Activated T-cell treated with anti-CD3 and anti-CD28 coated beads, Interleukin-2, amount 50 U/mL, for 72 hours (primary cell): ENCODE data around the gene SLC5A9. TPM values are rescaled to one million over a fixed set of nuclear protein-coding genes. Genes with fewer than 3 reads are reported as not detected.

Experiments used
- ATAC-seq, 2 donors: fragments of 150-1000 bp; cut with Tn5 transposase; replicated peaks in 1 of 2; 2 replicates each; pipeline ENCODE4 v1.10.0; 2021; ENCODE audit warnings: moderate library complexity in 2 of 2, mild to moderate bottlenecking in 1 of 2
- DNase-seq, 2 donors: peaks; one replicate each; pipeline ENCODE4 v3.0.0; 2021 to 2022; ENCODE audit warnings: mixed read lengths in 1 of 2
- H3K27ac Mint-ChIP-seq: one replicate; pipeline ENCODE4 v1.8.0; 2022; ENCODE audit warnings: mild to moderate bottlenecking, moderate library complexity, mixed read lengths
- H3K27me3 Mint-ChIP-seq: one replicate; pipeline ENCODE4 v1.8.0; 2022; ENCODE audit warnings: low read depth, mixed read lengths
- H3K36me3 Mint-ChIP-seq, 2 donors: one replicate each; pipeline ENCODE4 v1.8.0; 2022; ENCODE audit warnings: mixed read lengths in 2 of 2, mild to moderate bottlenecking in 1 of 2; ENCODE audit not compliant: insufficient read depth in 2 of 2
- H3K4me1 Mint-ChIP-seq: one replicate; pipeline ENCODE4 v1.8.0; 2022; ENCODE audit warnings: low read depth, mixed read lengths
- H3K4me3 Mint-ChIP-seq, 2 donors: one replicate each; pipeline ENCODE4 v1.8.0; 2022; ENCODE audit warnings: mild to moderate bottlenecking in 2 of 2, mixed read lengths in 2 of 2, moderate library complexity in 2 of 2
- H3K9me3 Mint-ChIP-seq, 2 donors: one replicate each; pipeline ENCODE4 v1.8.0; 2022; ENCODE audit warnings: mixed read lengths in 2 of 2
- total RNA-seq, 2 donors: library from RNA; stranded (reverse); gene quantifications; one replicate each; pipeline ENCODE4 v1.2.3, GENCODE V29; 2022

The SLC5A9 gene
- total RNA-seq: not detected

DNA sequence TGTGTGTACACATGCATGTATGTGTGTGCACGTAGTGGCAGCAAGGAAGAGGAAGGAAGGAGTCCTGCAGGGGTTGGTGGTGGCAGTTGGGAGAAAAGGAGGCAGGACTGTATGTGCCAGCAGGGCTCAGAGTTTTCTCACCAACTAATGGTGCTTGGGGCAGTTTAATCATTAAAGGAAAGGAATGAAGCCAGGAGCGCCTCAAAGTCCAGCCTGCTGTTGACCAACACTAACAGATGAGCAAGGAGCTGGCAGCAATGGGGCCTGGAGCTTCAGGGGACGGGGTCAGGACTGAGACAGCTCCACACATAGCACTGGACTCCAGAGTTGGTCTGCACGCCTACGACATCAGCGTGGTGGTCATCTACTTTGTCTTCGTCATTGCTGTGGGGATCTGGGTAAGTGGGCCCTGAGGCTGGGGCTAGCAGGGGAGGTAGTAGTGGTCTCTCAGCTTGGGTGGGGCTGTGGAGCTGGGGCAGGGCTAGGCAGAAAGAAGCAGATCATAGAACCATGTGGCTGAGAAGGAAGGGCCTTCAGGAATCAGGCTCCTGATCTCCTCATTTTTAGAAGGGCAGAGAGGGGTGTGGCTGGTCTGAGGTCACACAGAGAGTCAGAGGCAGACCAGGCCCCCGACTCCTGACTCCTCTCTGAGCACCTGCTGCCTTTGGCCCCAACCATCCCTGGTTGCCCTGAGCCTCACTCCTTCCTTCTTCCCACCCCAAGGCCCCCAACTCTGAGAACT, at the start of gene SLC5A9:
TSS of gene SLC5A9 (plus strand) at position 216 of the 742 bp plus-strand sequence. CDS start at position 237, 21 bp downstream.
- Mint-ChIP-seq H3K4me3 (no peak within 1 kb of the TSS), H3K4me1 (no peaks in the 10 kb centered on the region), H3K27me3 (no peaks in the 10 kb centered on the region), H3K36me3 (no peaks in the 10 kb centered on the region), H3K27ac (no peak within 1 kb of the TSS), H3K9me3 (no peaks in the 10 kb centered on the region)
- ATAC-seq (no peak), DNase-seq (no peak)

DNA sequence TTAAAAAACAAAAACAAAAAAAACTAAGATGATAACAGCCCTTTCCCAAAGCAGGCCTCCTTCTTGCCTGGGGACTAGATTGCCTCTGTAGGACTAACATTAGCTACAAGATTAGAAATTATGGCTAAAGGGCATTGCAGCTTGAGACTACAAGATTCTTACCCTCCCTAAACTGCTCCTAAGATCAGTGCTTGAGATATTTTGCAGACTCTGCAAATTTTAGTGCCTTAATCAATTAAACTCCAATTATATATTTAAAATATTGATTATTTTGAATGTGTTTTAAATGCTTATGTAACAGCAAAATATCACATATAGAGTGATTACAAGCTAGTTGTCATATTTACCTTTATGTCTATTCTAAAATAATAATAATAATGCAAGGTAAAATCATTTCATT, 47.4 kb upstream of the SLC5A9 start:
- no peak overlapping the region for H3K27ac Mint-ChIP-seq
- peaks cover 0 to 4% of the 10 kb centered on the region in 2 donors for H3K36me3 Mint-ChIP-seq
- H3K27me3 Mint-ChIP-seq: peaks cover 36% of the 10 kb centered on the region
- DNase-seq: no peak
- H3K9me3 Mint-ChIP-seq: peaks cover 5 to 6% of the 10 kb centered on the region in 2 donors
- ATAC-seq: no peak
- no peaks in the 10 kb centered on the region for H3K4me1 Mint-ChIP-seq
- no peak overlapping the region for H3K4me3 Mint-ChIP-seq

DNA sequence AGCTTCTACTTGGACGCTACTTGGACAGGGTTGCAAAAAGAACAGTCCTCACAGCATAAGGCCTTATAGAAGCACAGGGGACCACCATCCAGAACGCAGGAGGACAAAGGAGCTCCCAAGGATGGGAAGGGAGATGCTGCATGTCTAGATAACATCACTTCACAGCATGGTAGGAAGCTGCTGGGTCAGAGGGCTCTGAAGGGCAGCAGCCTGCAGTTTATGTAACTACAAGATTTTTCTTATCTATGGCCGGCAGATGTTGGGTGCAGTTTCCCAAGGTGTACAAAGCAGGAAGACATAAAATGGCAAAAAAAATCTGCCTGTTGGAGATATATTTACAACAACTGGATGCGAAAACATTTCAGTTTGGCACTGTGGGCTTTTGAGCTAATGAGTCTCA, 45.3 kb upstream of the SLC5A9 start:
- H3K4me3 Mint-ChIP-seq: no peak overlapping the region
- H3K27ac Mint-ChIP-seq: no peak overlapping the region
- H3K9me3 Mint-ChIP-seq: peaks cover 0 to 2% of the 10 kb centered on the region in 2 donors
- H3K4me1 Mint-ChIP-seq: no peaks in the 10 kb centered on the region
- DNase-seq (no peak), ATAC-seq (no peak)
- no peaks in the 10 kb centered on the region for H3K36me3 Mint-ChIP-seq
- H3K27me3 Mint-ChIP-seq: peaks cover 24% of the 10 kb centered on the region

DNA sequence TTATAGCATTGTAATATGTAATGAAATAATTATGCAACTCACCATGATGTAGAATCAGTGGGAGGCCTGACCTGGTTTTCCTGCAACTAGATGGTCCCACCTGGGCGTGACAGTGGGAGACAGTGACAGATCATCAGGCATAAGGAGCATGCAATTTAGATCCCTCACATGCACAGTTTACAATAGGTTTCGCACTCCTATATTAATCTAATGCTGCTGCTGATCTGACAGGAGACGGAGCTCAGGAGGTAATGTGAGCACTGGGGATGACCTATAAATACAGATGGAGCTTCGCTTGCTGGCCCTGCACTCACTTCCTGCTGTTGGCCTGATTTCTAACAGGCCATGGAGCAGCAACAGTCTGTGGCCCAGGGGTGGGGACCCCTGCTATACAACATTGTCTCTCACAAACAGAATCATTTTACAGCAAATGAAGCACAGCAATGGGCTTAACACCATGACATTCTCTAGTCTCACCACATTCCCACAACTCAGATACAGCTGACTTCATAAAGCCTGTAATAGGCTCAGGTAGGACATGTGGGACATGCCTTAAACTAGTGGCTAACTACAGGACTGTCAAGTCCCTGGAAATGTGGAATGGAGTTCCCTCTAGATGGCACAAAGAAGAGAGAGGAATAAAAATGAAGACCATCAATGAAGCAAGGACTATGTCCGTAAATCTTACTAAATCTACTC, 40.7 kb upstream of the SLC5A9 start:
- ATAC-seq (no peak), DNase-seq (no peak)
- H3K27me3 Mint-ChIP-seq: peaks cover 34% of the 10 kb centered on the region
- H3K36me3 Mint-ChIP-seq: peaks cover 0 to 2% of the 10 kb centered on the region in 2 donors
- H3K9me3 Mint-ChIP-seq: peaks cover 0 to 2% of the 10 kb centered on the region in 2 donors
- H3K27ac Mint-ChIP-seq: no peak overlapping the region
- no peaks in the 10 kb centered on the region for H3K4me1 Mint-ChIP-seq
- no peak overlapping the region for H3K4me3 Mint-ChIP-seq

DNA sequence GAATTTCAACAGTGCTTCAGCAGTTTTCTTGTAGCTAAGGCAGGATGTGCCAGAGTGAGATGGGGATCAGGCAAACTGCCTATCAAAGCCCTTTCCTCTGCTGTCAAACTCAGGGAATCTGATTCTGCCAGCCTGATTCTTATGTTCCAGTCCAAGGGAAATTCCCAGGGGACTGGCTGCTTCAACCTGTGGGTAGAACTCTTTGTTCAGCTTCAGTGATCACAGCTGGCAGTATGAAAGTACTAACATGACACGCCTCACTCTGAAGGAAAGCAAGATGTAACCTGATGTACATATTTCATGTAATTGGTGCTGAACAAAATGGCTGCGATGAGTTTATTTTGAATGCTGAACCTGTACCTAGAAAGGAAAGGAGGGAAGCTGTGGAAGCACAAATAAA, 40.1 kb upstream of the SLC5A9 start:
- peaks cover 28% of the 10 kb centered on the region for H3K27me3 Mint-ChIP-seq
- peaks cover 0 to 2% of the 10 kb centered on the region in 2 donors for H3K36me3 Mint-ChIP-seq
- ATAC-seq (no peak), DNase-seq (no peak)
- no peak overlapping the region for H3K27ac Mint-ChIP-seq
- H3K4me1 Mint-ChIP-seq: no peaks in the 10 kb centered on the region
- no peak overlapping the region for H3K4me3 Mint-ChIP-seq
- peaks cover 0 to 2% of the 10 kb centered on the region in 2 donors for H3K9me3 Mint-ChIP-seq

DNA sequence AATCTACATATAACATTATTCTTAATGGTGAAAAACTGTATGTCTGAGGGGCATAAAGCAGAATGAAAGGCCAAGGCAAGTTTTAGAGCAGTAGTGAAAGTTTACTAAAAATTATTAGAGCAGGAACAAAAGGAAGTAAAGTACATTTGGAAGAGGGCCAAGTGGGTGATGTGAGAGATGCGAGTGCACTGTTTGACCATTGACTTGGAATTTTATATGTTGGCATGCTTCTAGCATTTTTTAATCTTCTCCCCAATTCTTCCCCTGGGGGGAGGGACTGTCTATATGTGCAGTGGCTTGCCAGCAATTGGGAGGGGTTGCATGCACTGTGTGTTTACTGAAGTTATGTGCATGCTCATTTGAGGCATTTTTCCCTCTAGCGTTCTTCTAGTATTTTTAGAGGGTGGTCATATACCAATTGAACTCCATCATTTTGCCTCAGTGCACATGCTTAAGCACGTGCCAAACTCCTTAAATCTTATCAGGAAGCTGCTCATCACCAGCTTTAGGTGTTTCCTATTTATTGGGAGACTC, 36.1 kb upstream of the SLC5A9 start:
- H3K36me3 Mint-ChIP-seq: peaks cover 0 to 2% of the 10 kb centered on the region in 2 donors
- no peak overlapping the region for H3K27ac Mint-ChIP-seq
- no peak for DNase-seq
- H3K9me3 Mint-ChIP-seq: peaks cover 6 to 8% of the 10 kb centered on the region in 2 donors
- peaks cover 16% of the 10 kb centered on the region for H3K27me3 Mint-ChIP-seq
- ATAC-seq: no peak
- H3K4me1 Mint-ChIP-seq: no peaks in the 10 kb centered on the region
- H3K4me3 Mint-ChIP-seq: no peak overlapping the region

DNA sequence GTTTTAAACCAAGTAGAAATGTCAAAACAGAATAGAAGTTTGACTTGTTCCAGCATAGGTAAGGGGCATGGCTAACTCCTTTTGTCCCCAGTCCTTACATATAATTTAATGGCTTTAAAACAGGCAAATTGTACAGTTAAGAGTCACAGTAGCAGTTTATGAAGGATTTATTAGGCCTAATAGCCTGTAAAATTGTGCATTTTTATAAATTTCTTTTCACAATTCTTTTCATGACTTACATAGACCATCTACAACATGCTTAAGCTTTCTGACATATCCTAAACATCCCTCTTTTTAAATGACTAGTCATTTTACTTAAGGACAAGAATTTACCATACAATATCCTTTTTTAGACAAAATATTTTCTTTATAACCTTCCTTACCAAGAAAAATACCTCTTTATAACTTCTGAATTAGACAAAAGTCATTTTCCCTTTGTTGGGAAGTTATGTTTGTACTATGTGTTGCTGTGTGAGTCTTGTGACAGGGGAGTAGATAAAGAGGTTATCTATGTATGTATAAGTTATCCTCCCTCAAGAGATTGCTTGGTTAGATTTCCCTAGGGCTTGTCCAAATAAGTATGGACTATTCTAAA, 34.5 kb upstream of the SLC5A9 start:
- no peak overlapping the region for H3K4me3 Mint-ChIP-seq
- no peak for ATAC-seq
- H3K27ac Mint-ChIP-seq: no peak overlapping the region
- peaks cover 10% of the 10 kb centered on the region for H3K27me3 Mint-ChIP-seq
- peaks cover 6 to 8% of the 10 kb centered on the region in 2 donors for H3K9me3 Mint-ChIP-seq
- H3K4me1 Mint-ChIP-seq: no peaks in the 10 kb centered on the region
- peaks cover 0 to 2% of the 10 kb centered on the region in 2 donors for H3K36me3 Mint-ChIP-seq
- DNase-seq: no peak

DNA sequence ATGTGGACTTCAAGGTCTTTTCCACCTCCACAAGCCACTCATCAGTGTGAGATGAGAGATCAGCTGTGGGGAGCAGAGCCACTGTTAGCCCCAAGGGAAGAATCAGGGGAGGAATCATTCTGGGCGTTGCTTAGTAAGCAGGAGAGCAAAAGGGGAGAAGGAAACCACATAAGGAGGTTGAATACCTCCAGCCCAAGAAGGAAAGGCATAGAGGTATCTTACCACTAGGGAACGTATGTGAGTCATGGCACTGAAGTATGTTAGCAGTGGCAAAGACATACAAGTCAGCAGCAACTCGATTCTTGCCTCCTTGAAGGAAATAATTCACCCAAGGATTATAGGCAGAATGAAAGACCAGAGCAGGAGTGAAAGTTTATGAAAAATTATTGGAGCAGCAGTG, 31.6 kb upstream of the SLC5A9 start:
- ATAC-seq (no peak), DNase-seq (no peak)
- Mint-ChIP-seq H3K36me3 (peaks cover 0 to 2% of the 10 kb centered on the region in 2 donors), H3K9me3 (peaks cover 6 to 8% of the 10 kb centered on the region in 2 donors), H3K4me1 (no peaks in the 10 kb centered on the region), H3K27ac (no peak overlapping the region), H3K4me3 (no peak overlapping the region), H3K27me3 (peaks cover 10% of the 10 kb centered on the region)

DNA sequence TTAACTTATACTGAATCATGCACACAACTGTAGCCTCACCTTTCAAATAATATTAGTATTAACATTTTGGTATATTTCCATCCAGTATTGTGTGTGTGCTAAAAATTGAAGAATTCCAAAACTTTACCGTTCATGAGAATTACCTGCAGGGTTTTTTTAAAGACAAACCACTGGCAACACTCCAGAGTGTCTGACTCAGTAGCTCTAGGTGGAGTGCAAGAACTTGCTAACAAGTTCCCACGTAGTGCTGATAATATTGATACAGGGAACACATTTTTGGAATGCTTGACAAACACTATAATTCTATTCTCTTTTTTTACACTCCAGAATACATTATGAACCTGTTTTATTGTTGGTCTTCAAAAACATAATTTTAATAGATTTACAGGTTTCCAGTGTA, 27.7 kb upstream of the SLC5A9 start:
- ATAC-seq (no peak), DNase-seq (no peak)
- H3K27ac Mint-ChIP-seq: no peak overlapping the region
- H3K4me3 Mint-ChIP-seq: no peak overlapping the region
- no peaks in the 10 kb centered on the region for H3K36me3 Mint-ChIP-seq
- no peaks in the 10 kb centered on the region for H3K9me3 Mint-ChIP-seq
- no peaks in the 10 kb centered on the region for H3K4me1 Mint-ChIP-seq
- no peaks in the 10 kb centered on the region for H3K27me3 Mint-ChIP-seq

DNA sequence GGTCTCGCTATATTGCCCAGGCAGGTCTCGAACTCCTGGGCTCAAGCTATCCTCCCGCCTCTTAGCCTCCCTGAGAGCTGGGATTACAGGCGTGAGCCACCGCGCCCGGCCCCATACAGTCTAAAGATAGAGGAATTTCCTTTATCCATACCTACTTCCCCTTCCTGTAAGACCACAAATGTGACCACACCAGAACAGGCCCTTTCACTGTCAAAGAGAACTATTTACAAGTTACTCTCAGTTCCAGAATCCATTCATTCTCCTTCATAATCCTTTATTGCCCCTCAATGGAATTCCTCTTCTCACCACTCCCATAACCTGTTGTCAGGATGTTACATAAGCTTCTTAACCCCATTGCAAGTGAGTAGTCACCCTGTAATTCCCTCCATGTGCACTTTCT, 26.3 kb upstream of the SLC5A9 start:
- Mint-ChIP-seq H3K27ac (no peak overlapping the region), H3K4me1 (no peaks in the 10 kb centered on the region), H3K27me3 (no peaks in the 10 kb centered on the region), H3K4me3 (no peak overlapping the region), H3K36me3 (no peaks in the 10 kb centered on the region), H3K9me3 (no peaks in the 10 kb centered on the region)
- DNase-seq (no peak), ATAC-seq (no peak)

DNA sequence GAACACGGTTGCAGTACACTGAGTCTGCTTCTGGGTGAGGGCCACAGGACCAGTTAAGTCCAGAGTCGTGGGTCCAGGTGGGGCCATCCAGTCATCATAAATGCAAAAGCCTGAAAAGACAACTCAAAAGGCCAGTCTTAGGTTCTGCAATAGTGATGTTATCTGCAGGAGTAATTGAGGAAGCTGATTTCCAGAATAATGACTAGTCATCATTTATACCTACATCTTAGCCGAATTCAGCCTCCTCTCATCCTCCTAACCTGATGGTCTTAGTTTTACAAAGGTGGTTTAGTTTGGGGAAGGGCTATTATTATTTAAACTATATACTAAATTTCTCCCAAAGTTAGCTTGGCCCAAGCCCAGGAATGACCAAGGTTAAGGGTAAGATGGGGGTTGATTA, 23.5 kb upstream of the SLC5A9 start:
- H3K9me3 Mint-ChIP-seq: no peaks in the 10 kb centered on the region
- no peak overlapping the region for H3K4me3 Mint-ChIP-seq
- no peak overlapping the region for H3K27ac Mint-ChIP-seq
- no peaks in the 10 kb centered on the region for H3K36me3 Mint-ChIP-seq
- no peaks in the 10 kb centered on the region for H3K4me1 Mint-ChIP-seq
- no peaks in the 10 kb centered on the region for H3K27me3 Mint-ChIP-seq
- no peak for DNase-seq
- ATAC-seq: no peak

DNA sequence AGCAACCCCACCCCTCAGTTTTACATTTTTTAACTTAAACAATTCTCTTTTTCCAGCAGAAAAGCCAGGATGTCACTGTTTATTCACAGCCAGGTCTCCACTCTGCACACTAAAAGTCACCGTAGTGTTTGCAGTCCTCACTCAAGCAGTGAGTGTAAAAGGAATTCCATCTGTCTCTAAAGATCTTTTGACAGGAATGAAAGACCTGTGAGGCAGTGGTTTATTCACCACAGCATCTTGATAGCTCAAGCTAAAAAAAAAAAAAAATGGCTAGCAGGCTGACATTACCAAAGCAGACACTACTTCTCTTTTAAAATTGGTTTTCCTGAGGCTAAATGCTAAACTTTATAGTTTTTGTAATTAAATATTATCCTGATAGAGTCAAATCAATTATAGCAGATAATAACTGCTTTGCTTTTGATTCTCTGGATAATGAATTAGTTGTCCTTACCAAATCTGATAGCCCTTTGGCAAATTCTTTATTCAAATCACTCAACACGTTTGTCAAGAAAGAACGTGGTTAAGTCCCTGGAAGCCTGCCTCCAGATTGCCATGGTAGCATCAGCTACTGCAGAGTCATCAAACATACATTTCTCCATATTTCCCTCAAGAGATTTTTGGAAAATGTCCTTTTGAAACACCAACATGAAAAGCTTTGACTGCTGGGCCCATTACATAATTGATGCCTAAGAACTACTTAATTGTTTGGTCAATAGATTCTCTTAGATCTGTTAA, 22.2 kb upstream of the SLC5A9 start:
- DNase-seq: no peak
- Mint-ChIP-seq H3K27me3 (no peaks in the 10 kb centered on the region), H3K4me1 (no peaks in the 10 kb centered on the region), H3K4me3 (no peak overlapping the region), H3K9me3 (no peaks in the 10 kb centered on the region), H3K27ac (no peak overlapping the region), H3K36me3 (no peaks in the 10 kb centered on the region)
- no peak for ATAC-seq
